Endometrium (tissue), 2 donors: ENCODE data around the gene HIGD2A.

Experiments
- FAIRE-seq: peaks from 2 replicates; lab custom pipeline; 2012; peaks lifted over from hg19 to GRCh38; lab: Jason Lieb, UNC
- donor health status: control.
- donor health status: control.

HIGD2A gene

DNA sequence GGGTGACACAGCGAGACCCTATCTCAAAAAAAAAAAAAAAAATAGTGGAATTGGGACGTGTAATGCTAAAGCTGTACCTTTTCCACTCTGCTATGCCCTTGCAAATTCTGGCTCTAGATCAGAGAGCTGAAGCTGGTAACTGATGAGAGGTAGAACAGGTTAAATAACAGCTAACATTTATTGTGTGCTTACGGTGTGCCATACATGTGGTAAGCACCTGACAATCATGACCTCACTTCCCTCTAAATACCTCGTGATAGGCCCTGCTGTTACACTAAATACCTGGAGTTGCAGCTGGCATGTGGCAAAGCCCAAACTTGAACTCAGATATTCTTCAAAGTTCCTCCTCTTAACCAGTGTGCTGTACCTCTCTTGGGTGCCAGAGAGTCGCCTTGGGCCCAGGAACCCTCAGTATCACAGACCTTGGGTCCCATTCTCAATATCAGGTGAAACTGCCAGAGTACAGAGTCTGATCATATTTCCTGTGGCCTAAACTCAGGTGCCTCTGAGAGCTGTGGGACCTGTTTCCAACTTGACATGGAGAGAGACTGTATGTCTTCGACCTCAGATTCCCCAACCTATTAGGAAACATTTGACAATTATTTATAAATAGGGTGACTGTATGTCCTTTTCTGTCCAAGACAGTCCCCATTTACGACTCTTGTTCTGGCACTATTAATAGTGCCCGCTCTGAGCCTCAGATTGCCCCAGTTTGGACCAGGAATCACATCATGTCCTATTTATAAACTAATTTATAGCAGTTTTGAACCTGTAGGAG, 18.4 kb upstream of the HIGD2A start:
- no peak for FAIRE-seq

DNA sequence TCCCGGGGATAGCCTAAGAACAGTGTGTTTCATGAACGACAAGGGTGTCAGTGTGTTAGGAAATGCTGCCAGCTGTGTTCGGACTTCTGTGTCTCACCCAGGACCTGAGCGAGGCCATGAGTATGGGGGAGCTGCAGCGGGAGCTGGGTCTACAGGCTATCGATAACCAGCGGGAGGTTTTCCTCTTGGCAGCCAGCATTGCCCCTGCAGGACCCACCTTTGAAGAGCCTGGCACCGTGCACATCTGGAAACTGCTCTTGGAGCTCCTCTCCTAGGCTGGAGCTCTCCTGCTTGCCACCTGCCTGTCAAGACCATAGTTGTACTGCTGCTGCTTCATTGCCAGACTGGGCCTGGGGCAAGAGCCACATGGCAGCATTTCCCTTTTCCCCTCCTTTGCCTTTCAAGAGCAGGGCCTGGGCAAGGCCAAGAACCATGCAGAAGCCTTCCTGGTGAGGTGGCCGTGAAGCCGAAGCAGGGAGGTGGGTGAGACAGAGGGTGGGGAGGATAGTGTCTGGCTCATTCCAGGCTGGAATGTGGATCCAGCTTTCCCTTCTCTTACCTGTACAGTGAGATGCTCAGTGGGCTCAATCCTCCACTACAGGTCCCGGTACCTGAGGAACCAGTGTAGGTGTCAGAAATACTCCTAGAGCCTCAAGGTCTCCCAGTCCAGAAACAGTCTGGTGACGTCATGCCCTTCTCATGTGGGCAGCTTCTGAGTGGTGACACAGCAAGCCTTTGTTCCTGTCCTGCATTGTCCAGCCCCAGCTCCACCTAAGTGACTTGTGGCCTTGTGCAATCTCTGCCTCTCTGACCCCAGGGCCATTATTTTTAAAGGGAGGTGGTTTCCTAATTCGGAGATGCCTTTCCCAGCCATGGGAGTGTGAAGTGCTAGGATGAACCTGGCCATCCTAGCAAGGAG, 16.7 kb upstream of the HIGD2A start:
- FAIRE-seq: no peak

DNA sequence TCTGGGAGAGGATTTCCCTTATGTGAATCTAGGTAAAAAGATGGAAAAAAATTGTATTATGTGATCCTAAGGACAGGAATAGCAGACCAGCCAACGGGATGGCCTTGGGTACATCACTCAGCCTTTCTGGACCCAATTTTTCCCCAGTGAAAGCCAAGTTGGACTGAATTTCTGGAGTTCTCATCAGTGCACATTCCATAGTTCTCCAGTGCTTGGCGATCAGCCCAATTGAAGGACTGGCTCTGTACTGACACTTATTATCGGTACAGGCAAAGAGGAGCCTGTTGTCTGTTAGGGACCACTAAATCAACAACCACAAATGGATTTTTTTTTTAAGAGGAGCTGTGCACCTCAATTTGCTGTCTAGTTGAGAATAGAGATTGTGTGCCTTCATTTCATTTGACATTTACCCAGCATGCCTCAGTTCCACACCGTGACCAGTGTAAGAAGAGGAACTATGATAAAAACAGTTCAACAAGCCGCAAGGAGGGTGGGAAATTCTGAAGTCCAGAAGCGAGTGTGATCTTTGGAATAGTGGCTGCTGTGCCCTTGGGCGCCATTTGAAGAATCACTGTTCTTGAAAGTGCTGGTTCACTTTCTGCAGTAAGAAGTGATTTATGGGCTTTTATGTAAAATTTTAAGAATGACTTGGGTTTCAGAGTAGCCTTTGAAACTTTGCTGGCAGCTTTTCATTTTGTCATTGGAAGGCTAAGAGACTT, 15.3 kb upstream of the HIGD2A start:
- no peak for FAIRE-seq

DNA sequence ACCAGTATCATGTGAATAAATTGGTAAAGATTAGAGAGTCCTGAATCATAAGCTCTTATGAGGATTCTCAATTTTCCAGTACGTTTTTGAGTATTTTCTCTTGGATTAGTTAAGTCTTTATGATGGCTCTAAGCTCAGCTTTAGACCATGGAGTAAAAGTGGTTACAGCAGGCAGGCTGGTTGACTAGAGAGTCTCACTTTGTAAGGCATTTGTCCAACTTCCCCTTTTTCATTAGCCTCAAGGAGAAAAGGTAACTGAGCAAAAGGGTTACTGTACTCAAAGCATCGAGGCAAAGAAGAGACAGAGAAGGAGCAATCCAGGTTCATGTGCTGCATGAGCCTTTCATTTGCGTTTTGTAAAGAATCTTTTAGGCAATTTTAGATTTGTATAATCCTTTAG, 8.7 kb upstream of the HIGD2A start:
- FAIRE-seq: no peak

DNA sequence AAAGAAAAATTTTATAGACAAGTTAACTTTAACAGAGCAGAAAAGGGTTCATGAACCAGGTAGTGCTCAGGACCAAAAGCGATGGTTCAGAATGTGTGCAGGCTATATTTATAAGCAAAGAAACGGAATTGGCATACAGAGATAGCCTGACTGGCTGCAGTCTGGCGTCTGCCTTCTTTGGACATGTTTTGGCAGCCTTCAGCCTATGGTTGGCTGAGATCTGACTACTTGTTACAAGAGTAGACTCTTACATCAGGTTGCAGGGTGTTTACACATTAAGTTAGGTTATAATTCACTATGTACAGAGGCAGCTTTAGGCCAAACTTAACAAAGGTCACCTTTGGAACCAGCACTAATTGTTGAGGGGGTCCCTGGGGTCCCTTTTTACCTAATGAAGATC, 7.1 kb upstream of the HIGD2A start:
- no peak for FAIRE-seq

DNA sequence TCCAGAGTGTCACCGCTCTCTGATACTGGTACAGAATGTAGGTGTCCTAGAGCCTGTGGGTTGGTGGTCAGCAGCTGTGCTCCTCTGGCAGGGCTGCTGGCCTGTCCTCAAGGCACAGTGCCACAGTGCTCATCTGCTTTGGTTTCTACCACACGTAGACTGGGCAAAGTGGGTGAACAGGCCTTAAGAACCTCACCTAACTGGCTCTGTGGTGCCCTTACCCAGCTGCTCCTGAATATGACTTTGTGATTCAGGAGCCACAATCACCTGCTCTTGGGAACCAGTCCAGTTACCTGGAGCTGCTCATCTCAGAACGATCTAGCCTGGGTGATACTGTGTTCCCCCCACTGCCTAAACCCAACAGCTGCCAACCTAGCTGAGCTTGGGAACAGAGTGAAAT, 6.6 kb upstream of the HIGD2A start:
- FAIRE-seq: no peak

DNA sequence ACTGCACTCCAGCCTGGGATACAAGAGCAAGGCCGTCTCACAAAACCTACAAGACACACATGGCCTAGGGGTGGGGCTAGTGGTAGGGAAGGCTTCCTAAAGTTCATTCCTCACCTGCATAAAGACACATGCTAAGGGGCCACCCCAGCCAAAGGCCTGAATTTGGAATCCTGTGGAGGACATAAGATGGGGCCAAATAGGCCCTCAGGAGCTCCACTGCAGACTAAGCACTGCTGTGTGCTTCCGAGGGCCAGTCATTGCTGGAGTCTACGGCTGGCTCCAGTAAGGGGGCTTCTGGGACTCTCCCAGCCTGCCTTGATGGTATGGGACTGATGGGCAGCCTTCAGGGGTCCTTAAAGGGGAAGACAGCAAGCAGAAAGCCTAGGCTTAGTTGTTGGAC, 5.8 kb upstream of the HIGD2A start:
- no peak for FAIRE-seq

DNA sequence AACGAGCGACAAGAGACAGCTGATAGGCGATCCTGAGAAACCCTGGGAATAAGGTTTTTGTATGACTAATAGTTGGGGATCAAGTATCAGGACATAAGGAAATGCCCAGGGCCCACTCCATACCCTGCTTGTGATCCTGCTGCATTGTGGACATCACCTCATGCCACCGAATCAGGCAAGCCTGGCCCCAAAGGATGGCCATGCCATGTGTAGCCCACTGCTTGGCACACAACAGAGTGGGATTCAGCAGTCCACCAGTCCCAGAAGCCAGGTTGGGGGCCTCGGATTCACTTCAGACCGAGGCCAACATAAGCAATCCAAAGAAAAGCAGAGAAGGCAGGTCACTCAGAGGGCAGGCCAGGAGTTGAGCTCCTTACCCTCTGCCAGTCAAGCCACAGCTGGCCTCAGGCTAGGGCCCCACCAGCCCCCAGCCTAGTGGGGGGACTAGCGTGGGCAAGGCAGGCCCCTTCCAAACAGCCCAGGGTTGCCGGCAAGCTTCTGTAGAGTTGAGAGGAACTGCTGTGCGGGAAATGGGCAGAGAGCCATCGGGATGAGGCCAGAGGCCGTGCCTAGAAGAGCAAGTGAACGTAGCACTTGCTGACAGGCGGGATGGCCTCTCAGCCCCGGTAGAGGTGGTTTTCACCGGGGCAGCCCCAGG, 5.2 kb upstream of the HIGD2A start:
- FAIRE-seq: no peak

DNA sequence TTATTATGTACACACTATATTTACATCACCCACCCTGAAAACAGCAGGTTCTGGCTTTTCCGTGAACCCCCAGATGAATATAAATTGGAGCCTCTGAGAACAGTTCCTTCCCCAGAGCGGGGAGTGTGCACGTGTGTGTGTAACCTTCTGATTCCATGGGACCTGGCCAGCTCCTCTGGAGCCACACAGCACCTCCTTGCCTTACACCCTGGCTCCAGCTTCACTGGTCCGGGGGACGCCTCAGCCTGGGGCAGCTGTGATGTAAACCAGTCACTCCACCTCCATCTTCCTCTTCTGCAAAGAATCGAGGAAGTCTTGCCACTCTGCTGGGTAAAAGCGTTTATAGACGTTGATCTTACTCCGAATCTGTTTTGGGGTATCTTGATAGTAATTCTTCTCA, 4.6 kb upstream of the HIGD2A start:
- no peak for FAIRE-seq

DNA sequence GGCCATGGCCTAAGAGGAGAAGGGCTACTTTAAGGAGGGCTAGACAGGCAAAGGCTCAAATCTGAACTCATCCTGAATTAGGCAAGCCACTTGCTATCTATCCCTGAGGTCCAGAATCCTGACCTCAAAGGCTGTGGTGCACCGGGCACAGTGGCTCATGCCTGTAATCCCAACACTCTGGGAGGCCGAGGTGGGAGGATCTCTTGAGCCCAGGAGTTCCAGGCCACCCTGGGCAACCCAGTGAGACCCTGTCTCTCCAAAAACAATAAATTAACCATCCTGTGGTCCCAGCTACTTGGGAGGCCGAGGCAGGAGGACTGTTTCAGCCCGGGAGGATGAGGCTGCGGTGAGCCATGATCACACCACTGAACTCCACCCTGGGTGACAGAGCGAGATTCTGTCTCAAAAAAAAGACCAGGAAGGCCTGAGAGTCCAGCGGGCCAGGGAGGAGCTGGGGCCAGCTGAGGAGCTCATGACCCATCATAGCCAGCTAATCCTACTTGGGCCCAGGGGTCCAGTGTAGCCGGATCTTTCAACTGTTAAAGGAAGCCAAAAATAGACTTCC, 4.1 kb upstream of the HIGD2A start:
- no peak for FAIRE-seq

DNA sequence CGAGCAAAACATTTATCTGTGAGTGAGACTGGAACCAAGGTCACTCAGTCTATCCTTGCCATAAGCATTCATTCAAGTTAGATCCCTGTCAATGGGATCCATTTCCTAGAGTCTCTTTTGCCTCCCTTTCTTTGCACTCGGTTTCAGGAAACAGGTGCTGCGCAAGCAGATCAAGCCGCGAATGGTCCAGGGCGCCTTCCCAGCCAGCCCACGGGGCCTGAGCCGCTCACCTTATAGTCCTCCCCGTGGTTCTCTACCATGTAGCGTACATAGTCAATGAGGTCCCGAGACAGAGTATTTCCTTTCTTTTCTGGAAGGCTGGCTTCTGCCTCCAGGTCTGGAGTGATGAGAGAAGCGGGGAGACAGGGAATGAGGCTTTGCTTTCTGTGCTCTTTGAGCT, 3.6 kb upstream of the HIGD2A start:
- no peak for FAIRE-seq

DNA sequence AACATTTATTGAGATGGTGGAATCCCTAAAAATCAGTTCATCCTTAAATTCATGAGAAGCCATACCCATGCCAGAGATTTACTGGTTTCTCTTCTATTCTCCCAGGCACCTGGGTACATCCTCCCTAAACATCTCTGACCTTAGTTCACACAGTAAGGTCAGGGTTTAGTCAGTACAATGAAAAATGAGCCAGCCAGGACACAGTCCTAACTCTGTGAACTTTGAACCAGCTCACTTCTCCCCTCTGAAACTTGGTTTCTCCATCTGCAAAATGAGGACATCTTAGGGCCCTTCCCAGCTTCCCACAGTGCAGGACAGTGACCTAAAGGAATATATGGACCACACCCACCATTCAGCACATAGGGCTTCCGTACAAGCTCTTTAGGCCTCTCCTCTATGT, 2.1 kb upstream of the HIGD2A start:
- FAIRE-seq: no peak

DNA sequence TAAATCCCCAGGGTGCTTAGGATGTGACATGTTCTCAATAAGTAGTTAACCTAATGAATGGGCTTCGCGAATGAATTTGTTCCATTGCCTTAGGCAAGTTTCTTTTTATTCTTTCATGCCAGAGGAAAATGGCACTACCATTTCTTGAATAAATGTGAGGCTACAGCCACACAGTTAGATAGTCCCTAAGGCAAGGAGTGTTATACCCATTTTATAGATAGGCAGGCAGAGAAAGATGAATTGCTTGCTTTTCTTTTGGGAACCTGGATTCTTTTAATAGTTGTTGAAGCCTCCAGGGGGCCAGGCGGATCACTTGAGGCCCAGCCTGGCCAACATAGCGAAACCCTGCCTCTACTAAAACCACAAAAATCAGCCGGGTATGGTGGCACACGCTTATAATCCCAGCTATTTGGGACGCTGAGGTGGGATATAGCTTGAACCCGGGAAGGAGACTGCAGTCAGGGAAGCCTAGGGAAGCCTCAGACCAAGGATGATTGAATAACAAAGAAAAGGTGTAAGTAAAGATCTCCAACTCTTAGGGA, 1.1 kb upstream of the HIGD2A start:
- no peak for FAIRE-seq

DNA sequence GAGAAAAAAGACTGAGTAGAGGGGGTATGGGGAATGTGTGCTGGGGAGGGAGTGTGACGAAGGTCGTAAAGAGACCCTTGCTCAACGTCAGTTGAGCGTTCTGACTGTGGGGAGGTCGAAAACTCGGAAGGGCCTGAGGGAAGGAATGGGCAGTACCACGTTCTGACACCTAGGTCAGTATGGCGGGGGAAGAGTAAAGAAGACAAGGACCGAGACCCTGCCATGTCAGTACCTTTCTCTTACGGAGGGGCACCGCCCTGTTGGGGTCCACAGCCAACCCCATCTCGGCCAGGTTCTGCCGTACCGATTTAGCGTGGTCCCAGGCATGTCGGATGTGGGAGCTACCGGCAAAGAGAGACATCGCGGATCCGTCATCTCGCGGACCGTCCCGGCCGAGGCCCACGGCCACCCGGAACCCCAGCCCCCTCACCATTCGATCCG, 528 bp upstream of the HIGD2A start:
- no peak for FAIRE-seq

DNA sequence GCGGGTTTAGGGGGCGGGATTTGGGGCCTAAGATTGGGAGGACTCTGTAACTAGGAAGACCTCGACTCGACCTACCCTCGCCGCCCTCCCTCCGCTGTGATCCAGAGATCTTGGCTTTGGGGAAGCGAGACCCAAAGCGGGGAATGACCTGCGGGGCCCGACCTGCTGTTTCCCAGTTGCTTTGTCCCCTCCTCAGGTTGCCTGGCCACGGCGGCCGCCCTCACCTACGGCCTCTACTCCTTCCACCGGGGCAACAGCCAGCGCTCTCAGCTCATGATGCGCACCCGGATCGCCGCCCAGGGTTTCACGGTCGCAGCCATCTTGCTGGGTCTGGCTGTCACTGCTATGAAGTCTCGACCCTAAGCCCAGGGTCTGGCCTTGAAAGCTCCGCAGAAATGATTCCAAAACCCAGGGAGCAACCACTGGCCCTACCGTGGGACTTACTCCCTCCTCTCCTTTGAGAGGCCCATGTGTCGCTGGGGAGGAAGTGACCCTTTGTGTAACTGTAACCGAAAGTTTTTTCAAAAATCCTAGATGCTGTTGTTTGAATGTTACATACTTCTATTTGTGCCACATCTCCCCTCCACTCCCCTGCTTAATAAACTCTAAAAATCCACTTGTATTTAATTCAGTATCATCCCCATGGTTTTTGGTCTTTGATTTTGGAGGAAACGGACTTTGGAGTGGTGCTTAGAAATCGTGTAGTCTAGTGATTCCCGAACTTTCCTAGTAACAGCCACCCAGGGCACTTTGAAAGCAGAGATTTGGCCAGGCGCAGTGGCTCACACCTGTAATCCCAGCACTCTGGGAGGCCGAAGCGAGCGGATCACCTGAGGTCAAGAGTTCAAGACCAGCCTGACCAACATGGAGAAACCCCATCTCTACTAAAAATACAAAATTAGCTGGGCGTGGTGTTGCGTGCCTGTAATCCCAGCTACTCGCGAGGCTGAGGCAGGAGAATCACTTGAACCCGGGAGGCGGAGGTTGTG, 878 bp downstream of the HIGD2A start:
- FAIRE-seq: no peak

DNA sequence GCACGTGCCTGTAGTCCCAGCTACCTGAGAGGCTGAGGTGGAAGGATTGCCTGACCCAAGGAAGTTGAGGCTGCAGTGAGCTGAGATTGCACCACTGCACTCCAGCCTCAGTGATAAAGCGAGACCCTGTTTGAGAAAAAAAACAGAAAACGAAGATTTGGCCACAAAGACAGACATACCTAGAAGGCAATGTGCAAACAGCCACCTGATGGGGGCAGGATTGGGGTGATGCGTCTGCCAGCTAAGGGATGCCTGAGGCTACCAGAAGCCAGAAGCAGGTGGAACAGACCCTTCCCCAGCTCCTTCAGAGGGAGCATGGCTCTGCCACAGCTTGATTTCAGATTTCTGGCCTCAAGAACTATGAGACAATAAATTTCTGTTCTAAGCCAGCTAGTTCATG, 2.9 kb downstream of the HIGD2A start:
- no peak for FAIRE-seq

DNA sequence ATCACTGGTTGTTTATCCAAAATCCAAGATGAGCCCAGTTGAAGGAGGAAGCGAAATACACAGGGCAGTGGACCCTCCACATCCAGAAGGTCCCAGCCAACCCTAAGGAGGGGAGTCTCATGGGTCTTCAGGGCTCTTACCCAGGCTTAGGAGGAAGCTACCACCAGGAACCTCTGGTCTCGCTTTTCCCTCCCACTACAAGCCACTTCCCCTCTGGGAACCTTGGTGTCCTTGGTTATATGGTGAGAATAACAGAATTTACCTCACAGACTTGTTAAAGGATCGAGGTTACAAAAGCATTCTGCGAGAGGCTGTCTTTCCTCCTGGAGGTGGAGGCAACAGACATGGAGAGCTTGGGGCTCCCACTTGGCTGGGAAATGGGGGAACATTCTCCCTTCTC, 3.4 kb downstream of the HIGD2A start:
- FAIRE-seq: no peak

DNA sequence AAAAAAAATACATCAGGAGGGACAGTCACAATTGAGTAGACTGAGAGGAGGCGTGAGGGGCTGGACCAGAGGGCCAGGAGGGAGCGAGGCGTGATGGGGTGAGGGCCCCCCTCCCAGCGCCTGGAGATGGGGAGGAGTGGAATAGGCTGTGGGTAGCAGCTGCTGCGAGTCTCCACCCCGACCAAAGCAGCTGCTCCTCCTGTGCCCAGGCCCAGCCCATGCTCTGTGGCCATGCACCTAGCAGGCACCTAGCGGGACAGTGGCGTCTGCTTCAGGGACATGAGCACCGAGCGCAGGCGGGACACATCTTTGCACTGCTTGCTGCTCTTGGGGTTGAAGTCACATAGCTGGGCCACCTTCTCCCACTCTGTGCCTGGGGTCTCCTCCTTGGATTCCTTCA, 4.0 kb downstream of the HIGD2A start:
- no peak for FAIRE-seq

DNA sequence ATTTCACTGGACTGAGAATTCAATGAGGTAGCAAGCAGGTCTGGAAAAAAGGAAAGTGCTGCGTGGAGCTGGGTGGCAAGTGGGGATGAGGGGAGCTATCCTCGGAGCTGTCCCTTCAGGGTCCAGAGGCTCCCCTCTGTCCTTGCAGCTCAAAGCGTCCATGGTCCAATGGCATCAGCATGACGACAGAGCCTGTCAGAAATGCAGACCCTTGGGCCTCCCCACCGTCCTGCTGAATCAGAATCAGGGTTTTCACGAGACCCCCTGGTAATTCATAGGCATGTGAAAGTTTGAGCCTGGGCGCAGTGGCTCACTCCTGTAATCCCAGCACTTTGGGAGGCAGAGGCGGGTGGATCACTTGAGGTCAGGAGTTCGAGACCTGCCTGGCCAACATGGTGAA, 5.5 kb downstream of the HIGD2A start:
- no peak for FAIRE-seq
